SK-N-SH treated with all-trans-retinoic acid at 6 μM for 48 hours (cell line): ENCODE data around the gene FLT3LG.

Experiments used
- ATAC-seq: fragments of 200-7000 bp; cut with Tn5 transposase; 3 replicates; pipeline ENCODE4 v1.9.1; 2020; ENCODE audit warnings: mild to moderate bottlenecking, moderate library complexity
- ARNTL ChIP-seq: fragments of 450-650 bp; formaldehyde crosslinking; IDR thresholded peaks from 2 replicates; pipeline ENCODE4 v1.5.0; 2020; ENCODE audit warnings: low read depth, mild to moderate bottlenecking, moderate library complexity, borderline replicate concordance
- BACH2 ChIP-seq: fragments of 250-450 bp; sonication (Bioruptor Pico); IDR thresholded peaks from 2 replicates; pipeline ENCODE4 v1.9.0; 2021; ENCODE audit warnings: mild to moderate bottlenecking, borderline replicate concordance
- CSDC2 ChIP-seq: fragments of 250-450 bp; sonication (Bioruptor Pico); IDR thresholded peaks from 2 replicates; pipeline ENCODE4 v1.5.0; 2020; ENCODE audit warnings: mild to moderate bottlenecking, moderate library complexity
- CSRNP3 ChIP-seq: fragments of 250-450 bp; sonication (Bioruptor Pico); IDR thresholded peaks from 2 replicates; pipeline ENCODE4 v1.5.1; 2021; ENCODE audit warnings: mild to moderate bottlenecking, moderate library complexity
- ESRRG ChIP-seq: fragments of 250-450 bp; sonication (Bioruptor Pico); IDR thresholded peaks from 2 replicates; pipeline ENCODE4 v1.6.1; 2021; ENCODE audit warnings: mild to moderate bottlenecking
- GLIS3 ChIP-seq: fragments of 250-450 bp; sonication (Bioruptor Pico); IDR thresholded peaks from 2 replicates; pipeline ENCODE4 v1.5.0; 2020; ENCODE audit warnings: mild to moderate bottlenecking, moderate library complexity
- PATZ1 ChIP-seq: fragments of 250-450 bp; sonication (Bioruptor Pico); IDR thresholded peaks from 2 replicates; pipeline ENCODE4 v1.8.0; 2020; ENCODE audit warnings: mild to moderate bottlenecking, moderate library complexity, borderline replicate concordance
- POU6F1 ChIP-seq: fragments of 250-450 bp; sonication (Bioruptor Pico); IDR thresholded peaks from 2 replicates; pipeline ENCODE4 v1.8.0; 2021; ENCODE audit warnings: low read depth, mild to moderate bottlenecking, moderate library complexity, borderline replicate concordance
- RARB ChIP-seq: fragments of 250-450 bp; sonication (Bioruptor Pico); IDR thresholded peaks from 2 replicates; pipeline ENCODE4 v1.8.0; 2021; ENCODE audit warnings: mild to moderate bottlenecking, moderate library complexity
- SNAI2 ChIP-seq: fragments of 250-450 bp; sonication (Bioruptor Pico); IDR thresholded peaks from 2 replicates; pipeline ENCODE4 v1.5.0; 2020; ENCODE audit warnings: mild to moderate bottlenecking, moderate library complexity
- TOX ChIP-seq: fragments of 250-450 bp; sonication (Bioruptor Pico); IDR thresholded peaks from 2 replicates; pipeline ENCODE4 v1.8.0; 2021; ENCODE audit warnings: mild to moderate bottlenecking, moderate library complexity, borderline replicate concordance
- TSHZ2 ChIP-seq: fragments of 250-450 bp; sonication (Bioruptor Pico); IDR thresholded peaks from 2 replicates; pipeline ENCODE4 v1.5.0; 2020; ENCODE audit warnings: mild to moderate bottlenecking, moderate library complexity
- ZC3H10 ChIP-seq: fragments of 250-450 bp; sonication (Bioruptor Pico); IDR thresholded peaks from 2 replicates; pipeline ENCODE4 v1.5.1; 2021; ENCODE audit warnings: mild to moderate bottlenecking, moderate library complexity
- ZFP3 ChIP-seq: fragments of 250-450 bp; sonication (Bioruptor Pico); IDR thresholded peaks from 2 replicates; pipeline ENCODE4 v1.5.0; 2020; ENCODE audit warnings: mild to moderate bottlenecking, moderate library complexity
- ZFP30 ChIP-seq: fragments of 450-650 bp; formaldehyde crosslinking; IDR thresholded peaks from 2 replicates; pipeline ENCODE4 v1.5.0; 2022; ENCODE audit warnings: mild to moderate bottlenecking, moderate library complexity
- ZNF70 ChIP-seq: fragments of 450-650 bp; formaldehyde crosslinking; IDR thresholded peaks from 2 replicates; pipeline ENCODE4 v1.5.0; 2020; ENCODE audit warnings: mild to moderate bottlenecking, moderate library complexity
- ZNF8 ChIP-seq: fragments of 450-650 bp; formaldehyde crosslinking; IDR thresholded peaks from 2 replicates; pipeline ENCODE4 v1.5.0; 2020; ENCODE audit warnings: mild to moderate bottlenecking, moderate library complexity

Gene FLT3LG

GRCh38 chr19:49425922-49426592 is 48.0 kb upstream of the FLT3LG start:
- TF ChIP-seq PATZ1 (CRISPR knock-in tag) (no peak), ARNTL (CRISPR knock-in tag) (no peak)
- TF ChIP-seq, all 23 proteins: peak for 0
- no peak for ATAC-seq

GRCh38 chr19:49427339-49427738 is 46.7 kb upstream of the FLT3LG start:
- TF ChIP-seq ZNF70 (CRISPR knock-in tag) (no peak), RARB (no peak), POU6F1 (CRISPR knock-in tag) (no peak), BACH2 (CRISPR knock-in tag) (no peak), CSDC2 (no peak), TSHZ2 (CRISPR knock-in tag) (no peak), ZNF8 (no peak), GLIS3 (CRISPR knock-in tag) (no peak)
- ATAC-seq, result no peak

- TF ChIP-seq TOX (CRISPR knock-in tag) (no peak), SNAI2 (CRISPR knock-in tag) (no peak), ZFP30 (no peak), ESRRG (CRISPR knock-in tag) (no peak), ZC3H10 (no peak), CSDC2 (no peak), GLIS3 (CRISPR knock-in tag) (no peak), ZFP3 (CRISPR knock-in tag) (no peak), CSRNP3 (CRISPR knock-in tag) (no peak), ARNTL (CRISPR knock-in tag) (no peak), POU6F1 (CRISPR knock-in tag) (no peak), TSHZ2 (CRISPR knock-in tag) (no peak)
- peak; percentile 35 for ATAC-seq
Observed at GRCh38 chr19:49427855-49428546, 46.0 kb upstream of the FLT3LG start.
